Lower leg skin (tissue), 4 donors: ENCODE measurements around the gene CTXN1. TPM values are rescaled to one million over a fixed set of nuclear protein-coding genes. Genes with fewer than 3 reads are reported as not detected.

ENCODE experiments used
- DNase-seq, 2 donors: peaks; one replicate each; pipeline ENCODE4 v3.0.0-alpha.2; 2019; ENCODE audit warnings: low spot score in 2 of 2
- H3K4me3 ChIP-seq: fragments of 200-600 bp; sonication (generic); 2 replicates; pipeline ENCODE4 v1.5.1; 2017; ENCODE audit warnings: mild to moderate bottlenecking, low read depth; ENCODE audit not compliant: poor library complexity, severe bottlenecking
- POLR2A ChIP-seq, 2 donors: fragments of 450-650 bp; IDR thresholded peaks; one replicate each; pipeline ENCODE4 v1.6.1; 2016 to 2017; ENCODE audit warnings: antibody characterized with exemption in 2 of 2, mild to moderate bottlenecking in 1 of 2, moderate library complexity in 1 of 2
- WGBS, 2 donors: methylation state at CpG; one replicate each; pipeline ENCODE4 v1.1.5; 2018; 5-methylcytosine and 5-hydroxymethylcytosine counted together
- intact Hi-C: fragments of 100-400 bp; cut with DNase I; formaldehyde crosslinking; loops from one replicate; pipeline ENCODE4 v1.15.0; 2023; ENCODE audit warnings: low total_unique reads
- total RNA-seq, 4 donors: library from RNA; depleted of rRNA; stranded (reverse); fragments of >200 nt; gene quantifications; one replicate each; pipeline ENCODE4 v1.1.0, GENCODE V29; 2016
- TF ChIP-seq, protein P1 (sequence below), 3 donors: fragments of 450-650 bp; IDR thresholded peaks; one replicate each; pipeline ENCODE4 v1.5.1; 2016; ENCODE audit warnings: antibody characterized with exemption in 3 of 3, mild to moderate bottlenecking in 3 of 3, moderate library complexity in 2 of 3

Gene CTXN1
- total RNA-seq, 4 donors from 2014 or later: 4.0 to 4.8 (median 4.0) TPM

DNA sequence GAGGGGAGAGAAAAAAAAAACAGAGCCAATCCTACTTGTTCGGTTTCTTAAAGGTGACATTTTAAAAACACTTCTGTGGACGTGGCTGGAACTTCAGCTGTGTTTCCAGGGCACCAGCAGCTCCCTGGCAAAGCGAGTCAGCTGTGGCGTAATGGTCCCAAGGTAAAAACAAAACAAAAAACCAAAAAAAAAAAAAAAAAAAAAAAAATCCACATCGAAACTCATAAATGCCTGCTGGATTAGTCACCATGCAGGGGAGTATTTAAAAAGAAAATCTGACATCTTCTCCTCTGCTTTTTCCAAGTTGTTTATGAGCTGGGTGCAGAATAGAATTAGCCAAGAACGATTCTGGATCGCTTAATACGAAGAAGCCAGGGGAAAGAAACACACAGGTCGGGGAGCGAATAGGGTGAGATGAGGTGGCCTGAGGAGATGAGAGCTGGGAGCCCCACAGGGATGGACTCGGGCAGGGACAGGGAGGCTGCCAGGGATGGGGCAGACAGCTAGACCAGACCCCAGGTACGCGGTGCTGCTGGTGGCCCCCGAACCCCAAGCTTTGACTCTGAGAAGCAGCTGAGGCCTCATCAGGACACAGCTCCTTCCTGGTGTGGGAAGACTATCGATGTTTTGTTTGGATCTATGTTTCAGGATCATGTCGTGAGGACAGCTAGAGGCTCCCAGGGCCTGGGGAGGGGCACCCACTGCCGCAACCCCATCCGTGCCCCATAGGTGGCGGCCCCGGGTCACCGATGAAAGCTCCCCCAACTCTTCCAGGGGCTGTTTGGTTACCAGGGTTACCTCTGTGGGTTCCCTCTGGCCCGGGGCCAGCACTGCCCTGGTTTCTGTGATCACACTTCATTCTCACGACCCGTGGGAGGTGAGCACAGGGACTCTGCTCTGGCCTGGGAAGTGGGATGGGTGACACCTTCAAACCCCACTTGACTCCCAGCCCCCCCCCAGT is 3.1 kb upstream of the CTXN1 start:
- 23 to 39% methylated on average over 24 of the region's 24 CpGs for WGBS, 2 donors
- no peak for DNase-seq
- TF ChIP-seq, protein P1, sequence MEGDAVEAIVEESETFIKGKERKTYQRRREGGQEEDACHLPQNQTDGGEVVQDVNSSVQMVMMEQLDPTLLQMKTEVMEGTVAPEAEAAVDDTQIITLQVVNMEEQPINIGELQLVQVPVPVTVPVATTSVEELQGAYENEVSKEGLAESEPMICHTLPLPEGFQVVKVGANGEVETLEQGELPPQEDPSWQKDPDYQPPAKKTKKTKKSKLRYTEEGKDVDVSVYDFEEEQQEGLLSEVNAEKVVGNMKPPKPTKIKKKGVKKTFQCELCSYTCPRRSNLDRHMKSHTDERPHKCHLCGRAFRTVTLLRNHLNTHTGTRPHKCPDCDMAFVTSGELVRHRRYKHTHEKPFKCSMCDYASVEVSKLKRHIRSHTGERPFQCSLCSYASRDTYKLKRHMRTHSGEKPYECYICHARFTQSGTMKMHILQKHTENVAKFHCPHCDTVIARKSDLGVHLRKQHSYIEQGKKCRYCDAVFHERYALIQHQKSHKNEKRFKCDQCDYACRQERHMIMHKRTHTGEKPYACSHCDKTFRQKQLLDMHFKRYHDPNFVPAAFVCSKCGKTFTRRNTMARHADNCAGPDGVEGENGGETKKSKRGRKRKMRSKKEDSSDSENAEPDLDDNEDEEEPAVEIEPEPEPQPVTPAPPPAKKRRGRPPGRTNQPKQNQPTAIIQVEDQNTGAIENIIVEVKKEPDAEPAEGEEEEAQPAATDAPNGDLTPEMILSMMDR (IDR thresholded peaks at IDR 0.05): no peak
- TF ChIP-seq POLR2A (IDR thresholded peaks at IDR 0.05): no peak
- H3K4me3 ChIP-seq: no peak overlapping the region
- intact Hi-C loops: loop anchor here (5.0 kb wide), 1 partner anchor 77 kb away; no protein-coding TSS in a partner anchor

DNA sequence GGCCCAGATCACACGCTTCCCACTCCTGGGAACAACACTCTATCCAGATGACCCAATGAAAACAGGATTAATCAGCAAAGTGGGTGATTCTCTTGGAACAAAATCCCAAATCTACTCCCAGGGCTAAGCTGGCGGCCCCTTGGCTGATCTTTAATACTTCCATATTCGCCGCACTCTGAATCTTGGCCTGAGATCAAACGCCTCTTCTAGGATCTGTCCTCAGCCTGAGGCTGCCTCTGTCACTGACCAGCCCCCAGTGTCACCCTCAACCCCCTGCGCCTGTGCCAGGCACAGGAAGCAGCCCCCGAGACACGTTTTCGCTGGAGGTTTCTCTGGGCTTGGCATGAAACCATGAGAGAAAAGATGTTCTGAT is 2.4 kb upstream of the CTXN1 start:
- no peak for TF ChIP-seq POLR2A (IDR thresholded peaks at IDR 0.05)
- DNase-seq: no peak
- WGBS, 2 donors: 35 to 42% methylated on average over 9 of the region's 9 CpGs
- no peak overlapping the region for H3K4me3 ChIP-seq
- intact Hi-C loops: loop anchor here (5.0 kb wide), 1 partner anchor 76 kb away; no protein-coding TSS in a partner anchor

DNA sequence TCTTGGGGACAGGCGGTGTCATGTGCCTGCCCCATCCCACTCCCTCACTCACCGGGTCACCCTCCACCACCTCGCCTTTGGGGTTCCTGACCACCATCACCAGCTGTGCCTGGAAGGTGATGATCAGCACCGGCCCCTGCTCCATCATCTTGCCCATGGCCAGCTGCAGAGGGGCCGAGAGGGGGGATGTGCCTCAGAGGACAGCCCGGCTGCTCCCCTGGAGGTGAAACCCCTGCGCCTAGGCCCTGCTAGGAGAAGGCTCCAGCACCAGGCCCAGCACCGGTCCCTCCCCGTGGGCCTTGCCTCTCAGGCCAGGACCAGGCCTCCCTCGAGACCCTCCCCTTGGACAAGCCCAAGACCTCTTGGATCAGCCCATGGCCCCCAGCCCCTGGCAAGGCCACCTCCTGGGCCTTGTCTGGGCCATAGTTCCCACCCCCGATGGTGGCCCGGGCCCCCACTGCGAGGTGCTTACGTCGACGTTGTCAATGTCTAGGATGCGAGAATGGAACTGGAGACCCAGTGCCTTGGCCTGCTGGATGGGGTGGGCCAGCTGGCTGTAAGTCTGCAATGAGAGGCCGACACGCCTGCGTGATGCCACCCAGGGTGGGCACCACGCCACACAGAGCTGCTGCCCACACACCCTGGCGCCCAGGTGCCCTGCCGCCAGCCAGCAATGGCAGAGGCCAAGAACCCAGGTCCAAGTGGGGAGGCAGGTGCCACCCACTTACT is 1.8 kb upstream of the CTXN1 start:
- 69 to 70% methylated on average over 15 to 17 of the region's 23 CpGs for WGBS, 2 donors
- TF ChIP-seq, protein P1 (IDR thresholded peaks at IDR 0.05): no peak
- TF ChIP-seq POLR2A (IDR thresholded peaks at IDR 0.05): no peak
- H3K4me3 ChIP-seq: no peak overlapping the region
- no peak for DNase-seq
- intact Hi-C loops: loop anchor here (1.0 to 5.0 kb wide), 2 partner anchors 15 to 75 kb away; no protein-coding TSS in a partner anchor

DNA sequence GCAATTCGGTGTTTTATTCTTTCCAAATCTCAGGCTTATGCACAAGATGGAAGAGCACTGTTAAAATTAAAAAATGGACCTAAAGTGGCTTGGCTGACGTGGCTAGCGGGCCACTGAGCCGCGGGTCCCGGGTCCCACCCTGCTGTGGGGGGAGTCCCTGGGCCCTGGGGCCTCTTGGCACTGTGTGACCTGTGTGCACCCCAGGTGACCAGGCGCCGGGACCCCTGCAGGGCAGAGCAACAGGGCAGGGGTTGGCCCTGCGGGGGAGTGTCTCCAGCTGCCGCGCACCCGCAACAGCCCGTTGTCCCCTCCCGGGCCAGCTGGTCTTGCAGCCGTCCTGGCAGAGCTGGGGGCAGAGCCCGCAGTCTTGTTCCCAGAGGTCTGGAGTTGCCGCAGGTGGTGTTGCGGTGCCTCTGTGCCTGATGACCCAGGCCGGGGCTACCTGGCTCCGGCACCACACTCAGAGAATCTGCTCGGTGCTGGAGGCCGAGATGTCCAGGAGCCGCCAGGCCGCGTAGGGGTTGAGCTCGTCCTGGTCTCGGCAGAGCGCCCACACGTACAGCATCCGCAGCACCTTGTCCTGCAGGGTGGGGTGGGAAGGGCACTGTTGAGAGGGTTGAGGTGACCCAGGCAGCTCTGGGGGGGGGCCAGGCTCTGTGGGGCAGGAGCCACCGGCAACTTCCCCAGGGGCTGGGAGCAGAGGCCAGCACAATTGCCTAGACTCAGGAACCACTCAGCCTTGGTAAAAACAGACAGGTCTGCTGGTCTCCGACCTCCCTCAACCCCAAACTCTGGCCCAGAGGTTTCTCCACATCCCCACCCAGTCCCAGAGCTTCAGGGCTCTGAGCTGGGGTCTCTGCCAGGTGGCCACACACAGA is 1.0 kb upstream of the CTXN1 start:
- no peak overlapping the region for H3K4me3 ChIP-seq
- no peak for DNase-seq
- intact Hi-C loops: loop anchor here (1.0 to 5.0 kb wide), 2 partner anchors 15 to 75 kb away; no protein-coding TSS in a partner anchor
- TF ChIP-seq, protein P1 (IDR thresholded peaks at IDR 0.05): no peak
- TF ChIP-seq POLR2A (IDR thresholded peaks at IDR 0.05): no peak
- 69 to 79% methylated on average over 22 to 32 of the region's 32 CpGs for WGBS, 2 donors

DNA sequence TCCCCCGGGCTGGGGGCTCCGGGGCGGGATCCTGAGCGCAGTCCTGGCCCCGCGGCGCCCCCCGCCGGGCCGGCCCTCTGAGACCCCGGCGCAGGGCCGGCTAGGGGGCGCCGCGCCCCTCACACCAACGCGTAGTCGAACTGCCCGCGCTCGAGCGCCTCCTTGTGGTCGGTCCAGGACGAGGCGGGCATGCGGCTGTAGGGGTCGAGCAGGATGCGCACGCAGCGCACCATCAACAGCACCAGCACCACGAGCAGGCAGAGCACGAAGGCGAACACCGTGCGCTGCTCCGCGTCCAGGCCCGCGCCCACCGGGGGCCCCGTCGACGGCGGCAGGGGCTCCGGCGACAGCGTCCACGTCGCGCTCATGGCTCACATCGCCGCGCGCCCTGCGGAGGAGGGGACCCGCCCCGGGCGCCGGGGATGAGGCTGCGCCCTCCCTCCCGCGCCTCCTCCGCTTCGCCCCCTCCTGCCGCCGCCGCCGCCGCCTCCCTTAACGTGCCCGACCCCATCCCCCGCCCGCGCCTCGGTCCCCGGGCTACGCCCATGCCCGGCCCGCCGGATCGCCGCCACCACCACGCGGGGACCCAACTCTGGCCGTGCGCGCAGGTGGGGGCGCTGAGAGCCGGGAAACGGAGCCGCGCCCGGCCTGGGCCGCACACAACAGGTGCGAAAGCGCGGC is 624 bp downstream of the CTXN1 start:
- peak overlapping the region; percentile 11 for H3K4me3 ChIP-seq
- intact Hi-C loops: loop anchor here (5.0 kb wide), 1 partner anchor 73 kb away; no protein-coding TSS in a partner anchor
- DNase-seq: peak in 1 of 2 donors; percentile 94
- WGBS, 2 donors: 0 to 1% methylated on average over 14 to 30 of the region's 98 CpGs
- TF ChIP-seq, protein P1 (IDR thresholded peaks at IDR 0.05): no peak
- TF ChIP-seq POLR2A (IDR thresholded peaks at IDR 0.05): no peak
